ENCODE results near the gene LENG1. TPM values are rescaled to one million over a fixed set of nuclear protein-coding genes. Genes with fewer than 3 reads are reported as not detected.

The LENG1 gene
- total RNA-seq, 1 donor from 2014 or later, result 2.7 TPM

GRCh38 chr19:54191011-54191810 lies 31.7 kb upstream of the LENG1 start, which contains the start of gene TSEN34:
Gene TSEN34, plus strand, starts transcription at chr19:54191308. Its CDS starts 57 bp downstream, at chr19:54191365.
- Histone ChIP-seq H3K4me3 (peak within 1 kb of the TSS; percentile 75 to 83), H3K27ac (peak within 1 kb of the TSS; percentile 100), H3K9me3 (no peaks in the 10 kb centered on the region), H3K27me3 (no peaks in the 10 kb centered on the region), H3K4me1 (peaks cover 6 to 20% of the 10 kb centered on the region in 2 donors), H3K36me3 (peaks cover 14 to 22% of the 10 kb centered on the region in 2 donors)
- intact Hi-C loops (cut with DNase I), result loop anchor here (1.0 to 10.0 kb wide), 4 partner anchors 9 to 1464 kb away; partner anchors contain the start of genes LENG9, MYADM, RPS9 and U2AF2
- peak; percentile 61 to 82 for DNase-seq (ENCODE audit: low spot score in 2 of 2)
- no peak for TF ChIP-seq CTCF (IDR thresholded peaks at IDR 0.05)

GRCh38 chr19:54190503-54191010 lies 31.0 kb upstream of the LENG1 start:
- Histone ChIP-seq H3K4me1 (peaks cover 6 to 20% of the 10 kb centered on the region in 2 donors), H3K36me3 (peaks cover 13 to 22% of the 10 kb centered on the region in 2 donors), H3K27me3 (no peaks in the 10 kb centered on the region), H3K4me3 (peak overlapping the region; percentile 75 to 83), H3K9me3 (no peaks in the 10 kb centered on the region), H3K27ac (peak overlapping the region; percentile 100)
- intact Hi-C loops (cut with DNase I), result loop anchor here (1.0 to 10.0 kb wide), 7 partner anchors 10 to 1464 kb away; partner anchors contain the start of genes CNOT3, LENG8, LENG9 and MYADM
- peak; percentile 97 to 100 for DNase-seq (ENCODE audit: low spot score in 2 of 2)
- no peak for TF ChIP-seq CTCF (IDR thresholded peaks at IDR 0.05)

- peaks cover 6 to 20% of the 10 kb centered on the region in 2 donors for H3K4me1 ChIP-seq
- DNase-seq (ENCODE audit: low spot score in 2 of 2), result peak; percentile 100
- no peak for TF ChIP-seq CTCF (IDR thresholded peaks at IDR 0.05)
- intact Hi-C loops (cut with DNase I), result loop anchor here (1.0 to 10.0 kb wide), 8 partner anchors 31 to 1465 kb away; partner anchors contain the start of genes CNOT3, LENG1, LENG8 and LENG9
- H3K4me3 ChIP-seq, result peak overlapping the region; percentile 81 to 85
- peaks cover 11 to 15% of the 10 kb centered on the region in 2 donors for H3K36me3 ChIP-seq
- no peaks in the 10 kb centered on the region for H3K9me3 ChIP-seq
- no peaks in the 10 kb centered on the region for H3K27me3 ChIP-seq
- peak overlapping the region; percentile 100 for H3K27ac ChIP-seq
These were observed 30.4 kb upstream of the LENG1 start for GRCh38 chr19:54189735-54190502.

GRCh38 chr19:54189145-54189734 lies 29.7 kb upstream of the LENG1 start, which contains the start of gene MBOAT7:
Gene MBOAT7, minus strand, starts transcription at chr19:54189580. Its CDS starts 1,072 bp downstream, at chr19:54188508.
- peak in 2 of 3 experiments; percentile 33 to 47 for TF ChIP-seq CTCF (IDR thresholded peaks at IDR 0.05)
- Histone ChIP-seq H3K27ac (peak within 1 kb of the TSS; percentile 100), H3K4me3 (peak within 1 kb of the TSS; percentile 81 to 85), H3K9me3 (no peaks in the 10 kb centered on the region), H3K4me1 (peaks cover 6 to 20% of the 10 kb centered on the region in 2 donors), H3K27me3 (no peaks in the 10 kb centered on the region), H3K36me3 (peaks cover 9 to 13% of the 10 kb centered on the region in 2 donors)
- intact Hi-C loops (cut with DNase I), result loop anchor here (1.0 to 5.0 kb wide), 2 partner anchors 30 to 1247 kb away; partner anchors contain the start of gene LENG1
- DNase-seq (ENCODE audit: low spot score in 2 of 2), result no peak

Measured in ascending aorta (tissue), 2 donors.